HCT116 (cell line): ENCODE results near the gene DOK5. TPM values are rescaled to one million over a fixed set of nuclear protein-coding genes. Genes with fewer than 3 reads are reported as not detected.

Experiments used
- ATAC-seq: fragments of 200-7000 bp; cut with Tn5 transposase; 2 replicates; pipeline ENCODE4 v1.9.1; 2020; ENCODE audit warnings: mild to moderate bottlenecking, moderate library complexity
- BruUV-seq: library from RNA; stranded (reverse); fragments of 400-500 nt; replicated peaks from 2 replicates; lab custom pipeline; 2021; lab: Mats Ljungman, UMichigan
- CTCF ChIA-PET: fragments of 300-600 bp; sonication (Branson Sonifier 250); formaldehyde crosslinking; loops from one replicate; lab custom pipeline; 2021; ENCODE audit warnings: antibody characterized with exemption; lab: Charles Lee
- POLR2A ChIA-PET: fragments of 300-600, 350-600 bp; sonication (Branson Sonifier 250); formaldehyde crosslinking; loops from one replicate; lab custom pipeline; 2021; ENCODE audit warnings: antibody characterized with exemption; lab: Charles Lee
- RAD21 ChIA-PET, 2 experiments: fragments of 300-600 bp; sonication (Branson Sonifier 250); formaldehyde crosslinking; loops; one replicate each; lab custom pipeline; 2023; ENCODE audit warnings: low total read pairs in 2 of 2; ENCODE audit not compliant: uncharacterized antibody in 2 of 2, unreplicated experiment in 2 of 2, low non-redundant PET in 1 of 2; lab: Charles Lee
- DNase-seq: peaks from one replicate; pipeline ENCODE4 v3.0.0-alpha.2; 2010; ENCODE audit warnings: low read depth, low spot score
- H2AFZ ChIP-seq: fragments of 200-600 bp; shearing (Covaris generic), sonication (generic); 2 replicates; pipeline ENCODE4 v1.6.1; 2017; ENCODE audit warnings: low read depth, mixed run types, mixed read lengths, antibody characterized with exemption, low read length; ENCODE audit not compliant: poor library complexity, severe bottlenecking
- H3K27ac ChIP-seq: 2 replicates; pipeline ENCODE4 v1.5.1; 2012; ENCODE audit warnings: low read depth, low read length
- H3K27me3 ChIP-seq: fragments of 200-600 bp; sonication (generic); 2 replicates; pipeline ENCODE4 v1.6.1; 2016; ENCODE audit warnings: mixed run types, low read length, mixed read lengths; ENCODE audit not compliant: insufficient read depth
- H3K36me3 ChIP-seq, 2 experiments: fragments of 200-500 bp in 1 of 2; fragments of 200-600 bp in 1 of 2; sonication (Bioruptor generic) in 1 of 2; sonication (generic) in 1 of 2; 2 replicates each; pipeline versions ENCODE4 v1.5.1 to v1.6.1; 2014 to 2016; ENCODE audit warnings: low read length in 2 of 2, inconsistent platforms in 1 of 2, mixed read lengths in 1 of 2, mixed run types in 1 of 2; ENCODE audit not compliant: insufficient read depth in 2 of 2, control insufficient read depth in 1 of 2
- H3K4me1 ChIP-seq, 2 experiments: fragments of 200-600 bp in 1 of 2; sonication (generic) in 1 of 2; 2 replicates each; pipeline versions ENCODE4 v1.5.1 to v1.6.1; 2012 to 2017; ENCODE audit warnings: low read length in 2 of 2, inconsistent platforms in 1 of 2, mild to moderate bottlenecking in 1 of 2, mixed read lengths in 1 of 2, mixed run types in 1 of 2, moderate library complexity in 1 of 2; ENCODE audit not compliant: insufficient read depth in 2 of 2, control insufficient read depth in 1 of 2
- H3K4me2 ChIP-seq: fragments of 200-600 bp; sonication (generic); 2 replicates; pipeline ENCODE4 v1.6.1; 2017; ENCODE audit warnings: mixed run types, low read length, mixed read lengths
- H3K4me3 ChIP-seq, 2 experiments: fragments of 200-600 bp in 1 of 2; sonication (generic) in 1 of 2; replicated peaks in 1 of 2; 2 replicates each; pipeline ENCODE4 v1.5.1; 2011 to 2016; ENCODE audit warnings: low read length in 2 of 2, control low read depth in 1 of 2, low read depth in 1 of 2, mild to moderate bottlenecking in 1 of 2, mixed read lengths in 1 of 2, mixed run types in 1 of 2
- H3K79me2 ChIP-seq: fragments of 200-600 bp; sonication (generic); 2 replicates; pipeline ENCODE4 v1.6.1; 2017; ENCODE audit warnings: mild to moderate bottlenecking, mixed run types, low read length, moderate library complexity, mixed read lengths; ENCODE audit not compliant: insufficient read depth
- H3K9ac ChIP-seq: fragments of 200-600 bp; sonication (generic); 2 replicates; pipeline ENCODE4 v1.6.1; 2016; ENCODE audit warnings: low read length, mixed read lengths
- H3K9me2 ChIP-seq: fragments of 200-600 bp; sonication (generic), shearing (Covaris generic); 2 replicates; pipeline ENCODE4 v1.6.1; 2017; ENCODE audit warnings: mixed run types, mild to moderate bottlenecking, moderate library complexity; ENCODE audit not compliant: insufficient read depth
- H3K9me3 ChIP-seq, 2 experiments: fragments of 200-500 bp in 1 of 2; fragments of 200-600 bp in 1 of 2; sonication (Bioruptor generic) in 1 of 2; sonication (generic) in 1 of 2; 2 replicates each; pipeline ENCODE4 v1.6.1; 2014 to 2017; ENCODE audit warnings: low read length in 2 of 2, mixed read lengths in 2 of 2, inconsistent platforms in 1 of 2, low read depth in 1 of 2, mild to moderate bottlenecking in 1 of 2, mixed run types in 1 of 2, moderate library complexity in 1 of 2; ENCODE audit not compliant: control insufficient read depth in 1 of 2, insufficient read depth in 1 of 2
- H4K20me1 ChIP-seq: fragments of 200-600 bp; sonication (generic), shearing (Covaris generic); 2 replicates; pipeline ENCODE4 v1.6.1; 2017; ENCODE audit warnings: mixed run types, mild to moderate bottlenecking, moderate library complexity; ENCODE audit not compliant: insufficient read depth
- CEBPB ChIP-seq: IDR thresholded peaks from 2 replicates; pipeline ENCODE4 v1.6.1; 2012; ENCODE audit warnings: low read depth
- CTCF ChIP-seq, 3 experiments: fragments of 200-600 bp in 1 of 3; sonication (generic) in 1 of 3; IDR thresholded peaks in 2 of 3; conservative IDR thresholded peaks in 1 of 3; 2 replicates each; pipeline ENCODE4 v1.5.1; 2012 to 2017; ENCODE audit warnings: low read depth in 2 of 3, low read length in 2 of 3, antibody characterized with exemption in 1 of 3, borderline replicate concordance in 1 of 3, control low read depth in 1 of 3, mild to moderate bottlenecking in 1 of 3, mixed read lengths in 1 of 3, mixed run types in 1 of 3, moderate library complexity in 1 of 3; ENCODE audit not compliant: insufficient read depth in 1 of 3
- EZH2 ChIP-seq: fragments of 200-600 bp; sonication (generic); IDR thresholded peaks from 2 replicates; pipeline ENCODE4 v1.6.1; 2017; ENCODE audit warnings: antibody characterized with exemption, mixed run types
- EZH2phosphoT487 ChIP-seq: fragments of 200-600 bp; IDR thresholded peaks from 2 replicates; pipeline ENCODE4 v1.6.1; 2018; ENCODE audit warnings: antibody characterized with exemption, borderline replicate concordance
- MAX ChIP-seq: IDR thresholded peaks from 2 replicates; pipeline ENCODE4 v1.6.1; 2012
- POLR2A ChIP-seq: IDR thresholded peaks from 2 replicates; pipeline ENCODE4 v1.7.0; 2011; ENCODE audit warnings: borderline replicate concordance; ENCODE audit not compliant: insufficient read depth, insufficient read length; ENCODE audit errors: extremely low read depth
- POLR2AphosphoS5 ChIP-seq: IDR thresholded peaks from 2 replicates; pipeline ENCODE4 v1.6.1; 2011; ENCODE audit warnings: mild to moderate bottlenecking, low read depth, low read length, moderate library complexity
- RAD21 ChIP-seq: IDR thresholded peaks from 2 replicates; pipeline ENCODE4 v1.6.1; 2012; ENCODE audit warnings: low read depth, mild to moderate bottlenecking
- REST ChIP-seq: IDR thresholded peaks from 2 replicates; pipeline ENCODE4 v1.6.1; 2012; ENCODE audit warnings: low read depth
- SP1 ChIP-seq: IDR thresholded peaks from 2 replicates; pipeline ENCODE4 v1.6.1; 2012; ENCODE audit warnings: low read depth
- SRF ChIP-seq: IDR thresholded peaks from 2 replicates; pipeline ENCODE4 v1.6.1; 2012; ENCODE audit warnings: low read depth
- TCF7L2 ChIP-seq: IDR thresholded peaks from 2 replicates; pipeline ENCODE4 v1.7.0; 2011; ENCODE audit warnings: borderline replicate concordance, inconsistent platforms; ENCODE audit not compliant: insufficient read depth, insufficient read length; ENCODE audit errors: extremely low read depth
- YY1 ChIP-seq: IDR thresholded peaks from 2 replicates; pipeline ENCODE4 v1.6.1; 2011; ENCODE audit warnings: low read length, low read depth, moderate library complexity, mild to moderate bottlenecking; ENCODE audit not compliant: insufficient replicate concordance; ENCODE audit errors: extremely low read depth
- ZNF274 ChIP-seq: fragments of 200-500 bp; sonication (Bioruptor generic); IDR thresholded peaks from 2 replicates; pipeline ENCODE4 v1.6.1; 2014; ENCODE audit warnings: mild to moderate bottlenecking, low read depth, low read length, inconsistent platforms
- intact Hi-C: fragments of 100-400 bp; cut with micrococcal nuclease; formaldehyde crosslinking; loops from 2 replicates; pipeline ENCODE4 v1.10.0; 2022
- total RNA-seq: library from RNA; stranded (reverse); gene quantifications from one replicate; pipeline ENCODE4 v1.2.1, GENCODE V29; 2021; ENCODE audit not compliant: unreplicated experiment

DOK5 gene
- total RNA-seq, 1 experiment from 2014 or later: not detected

- no TSS peak for BruUV-seq
- Histone ChIP-seq H3K27me3 (no peaks in the 10 kb centered on the region), H3K27ac (no peak overlapping the region), H3K4me2 (no peak overlapping the region), H3K4me3 (no peak overlapping the region), H3K9ac (no peak overlapping the region), H3K36me3 (no peaks in the 10 kb centered on the region), H3K4me1 (no peaks in the 10 kb centered on the region), H3K79me2 (no peaks in the 10 kb centered on the region)
- ChIA-PET POLR2A (no interaction called here), RAD21 (no interaction called here), CTCF (no interaction called here)
- intact Hi-C loops: no loop called here
- no peak for DNase-seq
- no peak for TF ChIP-seq POLR2A
- no peak for TF ChIP-seq EZH2phosphoT487
- TF ChIP-seq TCF7L2: no peak
- TF ChIP-seq ZNF274: no peak
- no peak for TF ChIP-seq MAX
- TF ChIP-seq YY1: no peak
- TF ChIP-seq CTCF (IDR thresholded peaks at IDR 0.05 in 2 of 3, conservative IDR thresholded peaks at IDR 0.05 in 1 of 3; ENCODE audit: borderline replicate concordance in 1 of 3, insufficient read depth in 1 of 3, low read depth in 2 of 3, low read length in 2 of 3): no peak
- TF ChIP-seq REST: no peak
- TF ChIP-seq CEBPB: no peak
- TF ChIP-seq EZH2: no peak
- no peak for TF ChIP-seq SRF
- no peak for TF ChIP-seq SP1
- no peak for TF ChIP-seq RAD21
- no peak for TF ChIP-seq POLR2AphosphoS5
- TF ChIP-seq, all 23 proteins: peak for 0
- H3K9me2 ChIP-seq: peaks cover 5% of the 10 kb centered on the region; the same call in 1 of the 2 replicates
- no peaks in the 10 kb centered on the region; the same call in 1 of the 2 replicates for H4K20me1 ChIP-seq
- no peak for ATAC-seq
- H2AFZ ChIP-seq: no peak overlapping the region
- H3K9me3 ChIP-seq: no peaks in the 10 kb centered on the region
Measured at GRCh38 chr20:54474866-54475265, 527 bp upstream of the DOK5 start.
